Stimulated activated CD8-positive, alpha-beta memory T cell treated with anti-CD3 and anti-CD28 coated beads, Interleukin-12 subunit alpha, Interleukin-12 subunit beta, amount 100 ng/mL, for 1 hour (primary cell): ENCODE measurements around the gene LPA.
"Not testable (repeated sequence)": the region's sequence is repeated elsewhere in the genome, so short reads cannot be mapped to it uniquely, and the experiment has no call there.

Experiments
- DNase-seq: peaks from one replicate; pipeline ENCODE4 v3.0.0-alpha.2; 2020; ENCODE audit warnings: low read depth

The LPA gene, protein sequence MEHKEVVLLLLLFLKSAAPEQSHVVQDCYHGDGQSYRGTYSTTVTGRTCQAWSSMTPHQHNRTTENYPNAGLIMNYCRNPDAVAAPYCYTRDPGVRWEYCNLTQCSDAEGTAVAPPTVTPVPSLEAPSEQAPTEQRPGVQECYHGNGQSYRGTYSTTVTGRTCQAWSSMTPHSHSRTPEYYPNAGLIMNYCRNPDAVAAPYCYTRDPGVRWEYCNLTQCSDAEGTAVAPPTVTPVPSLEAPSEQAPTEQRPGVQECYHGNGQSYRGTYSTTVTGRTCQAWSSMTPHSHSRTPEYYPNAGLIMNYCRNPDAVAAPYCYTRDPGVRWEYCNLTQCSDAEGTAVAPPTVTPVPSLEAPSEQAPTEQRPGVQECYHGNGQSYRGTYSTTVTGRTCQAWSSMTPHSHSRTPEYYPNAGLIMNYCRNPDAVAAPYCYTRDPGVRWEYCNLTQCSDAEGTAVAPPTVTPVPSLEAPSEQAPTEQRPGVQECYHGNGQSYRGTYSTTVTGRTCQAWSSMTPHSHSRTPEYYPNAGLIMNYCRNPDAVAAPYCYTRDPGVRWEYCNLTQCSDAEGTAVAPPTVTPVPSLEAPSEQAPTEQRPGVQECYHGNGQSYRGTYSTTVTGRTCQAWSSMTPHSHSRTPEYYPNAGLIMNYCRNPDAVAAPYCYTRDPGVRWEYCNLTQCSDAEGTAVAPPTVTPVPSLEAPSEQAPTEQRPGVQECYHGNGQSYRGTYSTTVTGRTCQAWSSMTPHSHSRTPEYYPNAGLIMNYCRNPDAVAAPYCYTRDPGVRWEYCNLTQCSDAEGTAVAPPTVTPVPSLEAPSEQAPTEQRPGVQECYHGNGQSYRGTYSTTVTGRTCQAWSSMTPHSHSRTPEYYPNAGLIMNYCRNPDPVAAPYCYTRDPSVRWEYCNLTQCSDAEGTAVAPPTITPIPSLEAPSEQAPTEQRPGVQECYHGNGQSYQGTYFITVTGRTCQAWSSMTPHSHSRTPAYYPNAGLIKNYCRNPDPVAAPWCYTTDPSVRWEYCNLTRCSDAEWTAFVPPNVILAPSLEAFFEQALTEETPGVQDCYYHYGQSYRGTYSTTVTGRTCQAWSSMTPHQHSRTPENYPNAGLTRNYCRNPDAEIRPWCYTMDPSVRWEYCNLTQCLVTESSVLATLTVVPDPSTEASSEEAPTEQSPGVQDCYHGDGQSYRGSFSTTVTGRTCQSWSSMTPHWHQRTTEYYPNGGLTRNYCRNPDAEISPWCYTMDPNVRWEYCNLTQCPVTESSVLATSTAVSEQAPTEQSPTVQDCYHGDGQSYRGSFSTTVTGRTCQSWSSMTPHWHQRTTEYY (N-terminal part only)

GRCh38 chr6:160664198-160664597, at the start of gene LPA:
Gene LPA, minus strand, starts transcription at chr6:160664275. Its CDS starts 61 bp downstream, at chr6:160664214.
- DNase-seq = not testable (repeated sequence)

DNA sequence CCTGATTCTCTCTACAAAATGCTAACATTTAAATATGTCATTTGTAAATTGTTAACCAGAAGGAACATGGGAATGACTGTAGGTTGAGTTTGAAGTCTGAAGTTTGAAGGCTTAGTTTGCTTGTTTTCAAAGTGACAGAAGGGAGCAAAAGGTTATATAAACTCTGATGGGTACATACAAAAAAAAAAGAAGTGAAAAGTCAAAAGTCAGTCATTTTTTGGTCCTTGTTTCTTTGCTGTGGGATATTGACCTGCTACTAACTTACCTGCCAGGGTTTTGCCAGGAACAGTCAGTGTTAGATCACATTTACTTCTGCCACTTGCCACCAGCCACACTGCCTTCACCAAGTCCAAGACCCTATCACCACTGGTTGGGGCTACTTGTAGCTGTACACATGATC, 44.9 kb upstream of the LPA start:
- DNase-seq = not testable (repeated sequence)

- DNase-seq = not testable (repeated sequence)
Observed at GRCh38 chr6:160704688-160705087, 40.6 kb upstream of the LPA start.

DNA sequence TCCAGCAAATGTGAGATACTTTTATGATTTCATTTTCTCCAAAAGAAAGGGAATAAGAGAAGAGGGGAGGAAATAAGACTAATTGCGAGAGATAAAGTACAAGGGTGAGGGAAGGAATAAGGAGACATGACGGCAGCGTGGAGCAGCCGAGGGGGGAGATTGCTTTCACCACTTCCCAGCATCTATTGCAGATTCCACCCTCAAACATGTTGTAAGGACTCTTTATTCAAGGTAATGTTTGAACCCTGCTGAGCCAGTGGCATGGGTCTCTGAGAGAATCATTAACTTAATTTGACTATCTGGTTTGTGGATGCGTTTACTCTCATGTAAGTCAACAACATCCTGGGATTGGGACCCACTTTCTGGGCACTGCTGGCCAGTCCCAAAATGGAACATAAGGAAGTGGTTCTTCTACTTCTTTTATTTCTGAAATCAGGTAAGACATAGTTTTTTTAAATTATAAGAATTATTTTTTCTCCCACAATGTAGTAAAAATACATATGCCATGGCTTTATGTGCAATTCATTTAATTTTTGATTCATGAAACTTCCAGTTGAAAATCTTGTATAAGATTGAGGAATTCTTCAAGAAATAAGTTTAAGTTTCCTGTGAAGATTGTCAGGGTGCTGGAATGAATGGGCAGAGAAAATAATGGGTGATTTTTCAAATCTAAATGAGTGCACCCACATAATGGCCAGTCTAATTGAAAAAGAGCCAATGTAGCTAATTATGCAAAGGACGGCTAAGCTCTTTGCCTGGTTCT, 38.0 kb upstream of the LPA start, which contains the start of gene PLG:
Gene PLG, plus strand, starts transcription at position 327 of the 763 bp plus-strand sequence. Its CDS starts 61 bp downstream, at position 388.
- not testable (repeated sequence) for DNase-seq

DNA sequence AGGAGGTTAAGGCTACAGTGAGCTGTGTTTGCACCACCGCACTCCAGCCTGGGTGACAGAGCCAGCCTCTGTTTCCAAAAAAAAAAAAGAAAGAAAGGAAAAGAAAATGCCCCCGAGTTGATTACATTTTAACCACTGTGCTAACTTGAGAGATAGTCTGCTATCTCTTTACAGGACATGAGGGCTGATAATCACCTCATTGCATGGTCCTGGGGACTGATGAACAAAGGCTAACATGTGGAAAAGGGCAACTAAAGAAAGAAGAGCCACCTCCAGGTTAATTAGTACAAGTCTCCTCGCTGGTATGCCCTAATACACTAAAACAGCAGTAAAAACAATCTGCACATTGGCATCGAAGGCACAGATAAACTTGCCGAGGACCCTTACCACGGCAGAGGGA, 33.8 kb upstream of the LPA start:
- no peak for DNase-seq

DNA sequence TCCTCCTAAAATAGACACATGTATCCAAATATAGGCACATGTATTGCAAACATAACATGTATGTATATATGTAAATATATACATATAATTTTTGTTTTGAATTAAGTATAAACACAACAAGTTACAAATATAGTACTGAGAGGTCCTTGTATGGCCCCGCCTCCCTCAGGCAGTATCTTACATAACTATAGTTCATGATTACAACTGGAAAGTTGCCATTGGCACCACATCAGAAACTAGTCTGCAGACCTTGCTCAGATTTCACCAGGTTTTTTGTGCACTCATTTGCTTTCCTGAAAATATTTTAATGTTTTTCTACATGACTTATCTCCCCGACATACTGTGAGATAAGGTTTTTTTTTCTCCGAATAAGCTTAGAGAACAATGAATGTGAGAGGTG, 32.8 kb upstream of the LPA start:
- DNase-seq = not testable (repeated sequence)

DNA sequence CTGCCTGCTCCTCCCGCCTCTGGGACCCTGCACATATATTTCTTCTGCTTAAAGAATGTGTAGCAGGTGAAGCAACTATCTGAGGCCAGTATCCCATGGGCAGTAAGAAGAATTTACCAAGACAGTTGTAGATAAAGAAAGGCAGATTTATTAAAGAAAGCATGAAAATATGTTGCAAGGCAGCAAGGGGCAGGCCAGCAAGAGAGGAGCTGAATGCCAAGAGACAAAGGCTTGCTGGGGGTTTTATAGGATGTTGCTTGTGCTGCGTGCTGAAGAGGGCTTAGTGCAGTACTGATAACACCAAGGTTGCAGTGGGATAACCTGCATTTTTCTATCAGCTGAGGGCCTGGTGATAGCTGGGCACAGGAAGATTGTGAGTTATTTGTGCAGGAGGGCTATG, 31.5 kb upstream of the LPA start:
- DNase-seq = not testable (repeated sequence)

DNA sequence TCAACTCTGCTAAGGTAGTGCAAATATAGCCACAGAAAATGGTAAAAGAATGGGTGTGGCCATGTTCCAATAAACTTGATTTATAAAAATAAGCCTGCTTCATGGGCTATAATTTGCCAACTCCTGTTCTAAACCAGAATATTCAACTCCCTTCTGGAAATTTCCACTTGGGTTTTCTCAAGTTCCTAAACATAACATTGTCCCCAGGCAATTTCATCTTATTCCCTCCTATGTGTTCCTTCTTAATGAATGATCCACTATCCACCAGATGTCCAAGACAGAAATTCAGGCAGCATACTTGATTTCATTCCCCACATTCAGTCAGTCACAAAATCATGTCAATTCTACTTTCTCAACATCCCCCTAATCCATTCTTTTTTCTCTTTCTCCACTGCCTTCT, 30.9 kb upstream of the LPA start:
- DNase-seq = not testable (repeated sequence)

- DNase-seq = no peak
Observed at GRCh38 chr6:160692369-160692959, 28.4 kb upstream of the LPA start.

GRCh38 chr6:160691617-160692016, 27.5 kb upstream of the LPA start:
- DNase-seq = no peak

DNA sequence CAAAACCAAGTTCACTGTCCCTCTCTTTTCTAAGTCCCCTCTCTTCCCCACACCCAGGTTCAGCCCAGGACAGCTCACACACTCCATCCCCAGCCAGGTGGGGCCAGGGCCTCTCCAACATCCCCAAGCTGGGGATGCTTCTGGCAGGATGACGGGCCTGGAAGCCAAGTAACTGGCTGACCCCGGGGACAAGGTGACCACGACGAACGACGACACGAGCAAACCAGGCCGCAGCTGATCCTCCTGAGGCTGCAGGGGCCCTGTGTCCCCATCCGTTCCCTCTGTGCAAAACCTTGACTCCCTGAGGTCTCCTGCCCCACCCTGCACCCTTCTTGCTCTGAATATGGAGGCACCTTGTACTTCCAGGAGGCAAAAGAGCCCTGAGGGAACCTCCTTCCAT, 26.4 kb upstream of the LPA start:
- no peak for DNase-seq

DNA sequence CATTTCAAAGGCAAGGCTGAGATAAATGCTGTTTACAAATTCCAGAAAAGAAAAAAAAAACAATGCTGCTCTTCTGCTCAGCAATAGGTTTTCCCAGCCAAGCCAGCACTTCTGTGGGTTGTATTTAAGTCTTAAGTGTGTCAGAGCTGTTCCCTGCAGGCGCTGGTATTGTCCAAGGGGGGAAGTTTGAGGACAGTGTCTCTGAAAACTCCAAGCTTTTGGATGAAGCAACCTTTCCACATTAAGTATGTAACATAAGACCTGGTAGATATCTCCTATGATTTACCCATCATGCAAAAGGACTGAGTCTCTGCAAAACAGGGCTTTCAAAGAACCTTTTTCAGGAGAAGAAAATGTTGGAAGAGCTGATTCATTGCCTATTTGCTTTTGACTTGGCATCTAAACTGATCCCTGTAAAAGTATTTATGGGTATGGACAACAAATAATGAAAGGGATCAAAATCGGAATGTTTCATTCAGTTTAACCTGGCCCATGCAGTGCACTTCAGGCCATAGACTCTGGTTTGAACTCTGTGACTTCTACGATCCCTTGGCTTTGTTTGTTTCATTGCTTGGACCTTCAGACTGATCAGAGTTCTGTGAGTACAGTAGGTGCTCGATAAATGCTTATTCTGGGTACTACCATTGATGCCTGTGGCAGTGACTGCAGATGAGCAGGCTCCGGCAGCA, 21.8 kb upstream of the LPA start:
- DNase-seq = no peak

- not testable (repeated sequence) for DNase-seq
Observed at GRCh38 chr6:160685101-160685761, 21.2 kb upstream of the LPA start.

- no peak for DNase-seq
Observed at GRCh38 chr6:160679402-160679769, 15.3 kb upstream of the LPA start.

DNA sequence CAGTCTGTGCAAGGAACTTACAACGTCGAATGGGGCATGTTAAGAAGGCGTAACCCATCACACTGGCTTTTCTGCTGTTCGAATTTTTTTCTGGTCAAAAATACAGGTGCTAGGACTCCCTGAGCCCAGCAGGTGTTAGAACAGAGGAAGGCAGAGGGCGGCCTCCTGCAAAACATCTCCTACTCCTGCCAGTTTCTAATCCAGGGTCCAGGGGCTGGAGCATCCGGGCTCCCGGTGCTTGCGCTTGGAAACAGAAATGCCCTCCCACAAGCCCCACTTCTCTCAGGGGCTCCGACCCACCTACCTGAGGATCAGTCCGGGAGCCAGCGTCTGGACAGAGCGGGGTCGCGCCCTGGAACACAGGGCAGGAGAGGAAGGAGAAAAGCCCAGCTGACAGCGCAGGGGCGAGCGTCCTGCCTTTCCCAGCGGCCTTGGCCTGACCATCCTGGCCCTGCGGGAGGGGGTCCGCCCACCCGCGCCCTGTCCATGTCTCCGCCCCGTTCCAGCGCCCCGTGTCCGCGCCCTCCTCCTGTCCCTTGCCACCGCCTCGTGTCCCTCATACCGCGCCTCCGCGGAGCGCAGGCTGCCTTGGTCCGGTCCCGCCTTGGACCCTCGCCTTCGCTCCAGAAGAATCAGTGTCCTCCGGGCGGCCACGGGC, 14.8 kb upstream of the LPA start:
- DNase-seq = no peak

- no peak for DNase-seq
Observed at GRCh38 chr6:160678230-160678629, 14.2 kb upstream of the LPA start.

GRCh38 chr6:160676418-160676817, 12.3 kb upstream of the LPA start:
- not testable (repeated sequence) for DNase-seq

DNA sequence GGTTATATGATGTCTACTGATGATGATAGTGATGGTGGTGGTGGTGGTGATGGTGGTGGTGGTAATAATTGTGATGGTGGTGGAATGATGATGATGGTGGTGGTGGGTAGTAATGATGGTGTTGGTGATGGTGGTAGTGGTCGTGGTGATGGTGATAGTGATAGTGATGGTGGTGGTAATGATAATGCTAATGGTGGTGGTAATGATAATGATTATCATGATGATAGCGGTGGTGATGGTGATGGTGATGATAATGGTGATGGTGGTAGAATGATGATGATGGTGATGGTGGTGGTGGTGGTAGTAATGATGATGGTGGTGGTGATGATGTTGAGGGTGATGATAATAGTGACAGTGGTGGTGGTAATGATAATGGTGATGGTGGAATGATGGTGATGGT, 4.5 kb upstream of the LPA start:
- DNase-seq = no peak
